HG03064 (cell line): Measurements from ENCODE around the gene SLC25A27.

ENCODE experiments used
- ATAC-seq: cut with Tn5 transposase; IDR thresholded peaks from one replicate; pipeline ENCODE4 v1.9.1; 2021; ENCODE audit warnings: low read depth; ENCODE audit not compliant: unreplicated experiment

The SLC25A27 gene

GRCh38 chr6:46648869-46649492 is 3.8 kb upstream of the SLC25A27 start:
- ATAC-seq = no peak

- no peak for ATAC-seq
Measured at GRCh38 chr6:46651006-46651405, 1.8 kb upstream of the SLC25A27 start.

GRCh38 chr6:46651816-46652215 is 959 bp upstream of the SLC25A27 start:
- no peak for ATAC-seq

- no peak for ATAC-seq
Measured at GRCh38 chr6:46652232-46652602, 558 bp upstream of the SLC25A27 start.

- ATAC-seq = no peak
Measured at GRCh38 chr6:46653439-46654195, 842 bp downstream of the SLC25A27 start.

GRCh38 chr6:46655803-46656202 is 3.0 kb downstream of the SLC25A27 start:
- no peak for ATAC-seq

GRCh38 chr6:46657642-46658041 is 4.9 kb downstream of the SLC25A27 start:
- no peak for ATAC-seq

- no peak for ATAC-seq
Measured at GRCh38 chr6:46661483-46661882, 8.7 kb downstream of the SLC25A27 start.

- ATAC-seq = no peak
Measured at GRCh38 chr6:46667377-46667776, 14.6 kb downstream of the SLC25A27 start.

GRCh38 chr6:46674410-46674809 is 21.6 kb downstream of the SLC25A27 start:
- no peak for ATAC-seq

- no peak for ATAC-seq
Measured at GRCh38 chr6:46676604-46677313, 24.0 kb downstream of the SLC25A27 start.

- ATAC-seq = no peak
Measured at GRCh38 chr6:46677314-46677654, 24.5 kb downstream of the SLC25A27 start.

- no peak for ATAC-seq
Measured at GRCh38 chr6:46684771-46685170, 32.0 kb downstream of the SLC25A27 start.

- ATAC-seq = no peak
Measured at GRCh38 chr6:46687619-46688097, 34.9 kb downstream of the SLC25A27 start, which contains the start of gene TDRD6. Gene TDRD6 (plus strand): TSS chr6:46687885. CDS start chr6:46688129, 244 bp downstream.

- no peak for ATAC-seq
Measured at GRCh38 chr6:46688117-46688965, 35.6 kb downstream of the SLC25A27 start.

GRCh38 chr6:46688966-46689335 is 36.2 kb downstream of the SLC25A27 start:
- ATAC-seq = no peak

GRCh38 chr6:46689657-46690056 is 36.9 kb downstream of the SLC25A27 start:
- ATAC-seq = no peak

- no peak for ATAC-seq
Measured at GRCh38 chr6:46690141-46690755, 37.5 kb downstream of the SLC25A27 start.

- ATAC-seq = no peak
Measured at GRCh38 chr6:46690911-46691451, 38.2 kb downstream of the SLC25A27 start.

GRCh38 chr6:46699970-46700369 is 47.2 kb downstream of the SLC25A27 start:
- no peak for ATAC-seq
